Stimulated activated CD8-positive, alpha-beta memory T cell treated with anti-CD3 and anti-CD28 coated beads, Interleukin-4, amount 100 ng/mL, for 1 hour (primary cell): Measurements from ENCODE around the gene PAXX.
"Not testable (repeated sequence)": the region's sequence is repeated elsewhere in the genome, so short reads cannot be mapped to it uniquely, and the experiment has no call there.

Experiments
- DNase-seq, 2 donors: peaks; one replicate each; pipeline ENCODE4 v3.0.0-alpha.2; 2020; ENCODE audit warnings: low read depth in 2 of 2, low spot score in 1 of 2

Gene PAXX

GRCh38 chr9:137000177-137000930, 8.1 kb downstream of the PAXX start:
- DNase-seq: no peak

GRCh38 chr9:137001857-137002645, 9.8 kb downstream of the PAXX start:
- DNase-seq: no peak

- no peak for DNase-seq
Measured at GRCh38 chr9:137002646-137003041, 10.4 kb downstream of the PAXX start.

- not testable (repeated sequence) for DNase-seq
Measured at GRCh38 chr9:137004285-137004684, 12.1 kb downstream of the PAXX start.

GRCh38 chr9:137006116-137007003, 14.1 kb downstream of the PAXX start:
- DNase-seq: no peak

- DNase-seq: no peak
Measured at GRCh38 chr9:137007108-137007815, 15.0 kb downstream of the PAXX start.

GRCh38 chr9:137007816-137008270, 15.6 kb downstream of the PAXX start:
- no peak for DNase-seq

GRCh38 chr9:137008312-137008711, 16.1 kb downstream of the PAXX start:
- DNase-seq: no peak

- no peak for DNase-seq
Measured at GRCh38 chr9:137009217-137009616, 17.0 kb downstream of the PAXX start.

- no peak for DNase-seq
Measured at GRCh38 chr9:137009938-137010732, 17.9 kb downstream of the PAXX start.

- DNase-seq: no peak
Measured at GRCh38 chr9:137011156-137011555, 18.9 kb downstream of the PAXX start.

GRCh38 chr9:137011907-137012675, 19.9 kb downstream of the PAXX start:
- no peak for DNase-seq

- no peak for DNase-seq
Measured at GRCh38 chr9:137012694-137013570, 20.7 kb downstream of the PAXX start.

- DNase-seq: no peak
Measured at GRCh38 chr9:137013571-137013940, 21.3 kb downstream of the PAXX start.

- no peak for DNase-seq
Measured at GRCh38 chr9:137014166-137014565, 21.9 kb downstream of the PAXX start.

- DNase-seq: no peak
Measured at GRCh38 chr9:137014776-137015539, 22.7 kb downstream of the PAXX start.

- no peak for DNase-seq
Measured at GRCh38 chr9:137015540-137015930, 23.3 kb downstream of the PAXX start.

- no peak for DNase-seq
Measured at GRCh38 chr9:137015976-137016375, 23.8 kb downstream of the PAXX start.
